ENCODE data around the gene GPR156. TPM values are rescaled to one million over a fixed set of nuclear protein-coding genes. Genes with fewer than 3 reads are reported as not detected.

Gene GPR156
- total RNA-seq, 2 donors from 2014 or later = 0.46 to 3.0 TPM

DNA sequence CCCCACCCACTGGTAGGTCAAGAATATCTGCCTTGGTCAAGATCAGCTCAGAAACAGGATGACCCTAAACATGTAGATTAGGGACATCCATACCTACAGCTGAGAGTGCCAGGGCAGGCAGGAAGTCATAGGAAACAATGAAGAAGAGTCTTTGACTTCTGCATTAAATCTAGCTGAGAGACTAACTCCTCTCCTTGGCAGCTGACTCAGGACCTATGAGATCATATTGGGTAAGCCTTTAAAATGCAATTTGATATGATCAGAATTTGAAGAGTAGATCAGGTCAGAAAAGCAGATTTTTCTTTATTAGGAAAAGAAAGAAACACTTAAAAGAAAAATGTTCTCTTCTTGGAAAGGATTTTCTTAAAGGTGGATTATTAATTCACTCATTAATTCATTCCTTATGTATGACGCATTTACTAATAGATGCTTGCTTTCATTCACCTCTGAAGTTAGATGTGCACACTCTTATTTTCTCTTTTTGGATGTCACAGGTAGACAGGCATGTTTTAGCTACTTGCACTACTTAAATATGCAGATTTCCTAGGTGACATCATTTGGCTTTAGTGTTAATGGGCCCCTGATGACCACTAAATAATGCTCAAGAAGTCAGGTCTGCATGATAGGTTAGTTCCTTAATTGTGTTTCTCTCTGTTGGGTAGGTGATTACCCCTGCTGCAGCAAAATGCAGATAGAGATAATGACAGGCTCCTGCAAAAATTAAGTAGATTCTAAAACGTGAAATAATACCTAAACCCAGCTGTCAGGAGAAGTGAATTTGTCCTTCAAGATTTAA, 155.1 kb downstream of the GPR156 start:
- H3K4me3 ChIP-seq = no peak overlapping the region
- H3K9me3 ChIP-seq = no peaks in the 10 kb centered on the region
- H3K27ac ChIP-seq = no peak overlapping the region
- H3K27me3 ChIP-seq (replicated peaks; ENCODE audit: insufficient read depth) = no peaks in the 10 kb centered on the region
- no peaks in the 10 kb centered on the region for H3K4me1 ChIP-seq (replicated peaks)
- H3K36me3 ChIP-seq = no peaks in the 10 kb centered on the region
- no peak for DNase-seq (ENCODE audit: low spot score)
- WGBS = 88% methylated on average over 2 of the region's 2 CpGs
- intact Hi-C loops (cut with DNase I) = no loop called here
- no peak for TF ChIP-seq POLR2AphosphoS5 (IDR thresholded peaks at IDR 0.05)
- TF ChIP-seq POLR2A (IDR thresholded peaks at IDR 0.05) = no peak
- TF ChIP-seq, protein P1, sequence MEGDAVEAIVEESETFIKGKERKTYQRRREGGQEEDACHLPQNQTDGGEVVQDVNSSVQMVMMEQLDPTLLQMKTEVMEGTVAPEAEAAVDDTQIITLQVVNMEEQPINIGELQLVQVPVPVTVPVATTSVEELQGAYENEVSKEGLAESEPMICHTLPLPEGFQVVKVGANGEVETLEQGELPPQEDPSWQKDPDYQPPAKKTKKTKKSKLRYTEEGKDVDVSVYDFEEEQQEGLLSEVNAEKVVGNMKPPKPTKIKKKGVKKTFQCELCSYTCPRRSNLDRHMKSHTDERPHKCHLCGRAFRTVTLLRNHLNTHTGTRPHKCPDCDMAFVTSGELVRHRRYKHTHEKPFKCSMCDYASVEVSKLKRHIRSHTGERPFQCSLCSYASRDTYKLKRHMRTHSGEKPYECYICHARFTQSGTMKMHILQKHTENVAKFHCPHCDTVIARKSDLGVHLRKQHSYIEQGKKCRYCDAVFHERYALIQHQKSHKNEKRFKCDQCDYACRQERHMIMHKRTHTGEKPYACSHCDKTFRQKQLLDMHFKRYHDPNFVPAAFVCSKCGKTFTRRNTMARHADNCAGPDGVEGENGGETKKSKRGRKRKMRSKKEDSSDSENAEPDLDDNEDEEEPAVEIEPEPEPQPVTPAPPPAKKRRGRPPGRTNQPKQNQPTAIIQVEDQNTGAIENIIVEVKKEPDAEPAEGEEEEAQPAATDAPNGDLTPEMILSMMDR (IDR thresholded peaks at IDR 0.05) = no peak

DNA sequence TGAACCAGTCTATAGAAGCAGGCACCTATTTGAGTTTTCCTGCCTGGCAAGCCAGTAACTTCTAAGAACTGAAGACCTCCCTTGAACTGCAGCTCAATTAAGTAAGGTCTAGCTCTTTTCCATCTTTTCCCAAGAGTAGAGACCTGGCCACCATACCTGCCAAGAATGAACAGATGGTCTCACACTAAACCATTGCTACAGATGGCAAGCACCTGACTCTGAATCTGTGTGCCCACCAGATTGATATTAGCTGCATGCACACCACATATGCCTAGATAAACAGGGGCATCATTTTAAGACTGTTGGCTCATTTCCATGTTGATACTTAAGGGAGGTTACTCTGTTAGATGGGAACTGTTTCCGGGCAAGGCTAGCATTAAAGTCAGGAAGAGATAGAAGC, 156.0 kb downstream of the GPR156 start:
- no peak overlapping the region for H3K4me3 ChIP-seq
- WGBS = 93% methylated on average over 1 of the region's 1 CpG
- DNase-seq (ENCODE audit: low spot score) = no peak
- intact Hi-C loops (cut with DNase I) = no loop called here
- H3K9me3 ChIP-seq = no peaks in the 10 kb centered on the region
- TF ChIP-seq POLR2A (IDR thresholded peaks at IDR 0.05) (no peak), POLR2AphosphoS5 (IDR thresholded peaks at IDR 0.05) (no peak)
- TF ChIP-seq, protein P1 (IDR thresholded peaks at IDR 0.05) = no peak
- no peaks in the 10 kb centered on the region for H3K4me1 ChIP-seq (replicated peaks)
- no peaks in the 10 kb centered on the region for H3K36me3 ChIP-seq
- no peaks in the 10 kb centered on the region for H3K27me3 ChIP-seq (replicated peaks; ENCODE audit: insufficient read depth)
- no peak overlapping the region for H3K27ac ChIP-seq

DNA sequence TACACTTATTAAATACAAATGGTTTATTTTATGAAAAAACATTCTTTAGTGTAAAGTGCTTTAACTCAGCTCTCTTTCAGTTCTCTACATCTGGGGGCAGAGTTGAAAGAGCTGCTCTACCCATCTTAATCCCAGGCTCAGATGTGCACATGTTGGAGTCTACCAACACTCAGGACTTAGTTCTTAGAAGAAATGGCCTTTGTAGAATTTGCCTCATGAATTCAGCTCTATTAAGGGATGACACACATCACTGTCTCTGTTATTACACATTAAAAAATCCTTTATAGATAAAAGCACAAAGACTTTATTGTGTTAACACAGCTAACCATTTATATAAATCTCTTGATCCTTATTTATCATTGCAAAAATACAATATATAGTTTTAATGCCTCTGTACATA, 159.0 kb downstream of the GPR156 start:
- intact Hi-C loops (cut with DNase I) = no loop called here
- Histone ChIP-seq H3K9me3 (no peaks in the 10 kb centered on the region), H3K4me1 (replicated peaks) (no peaks in the 10 kb centered on the region), H3K36me3 (no peaks in the 10 kb centered on the region), H3K27ac (no peak overlapping the region), H3K27me3 (replicated peaks; ENCODE audit: insufficient read depth) (no peaks in the 10 kb centered on the region), H3K4me3 (no peak overlapping the region)
- TF ChIP-seq POLR2A (IDR thresholded peaks at IDR 0.05) (no peak), POLR2AphosphoS5 (IDR thresholded peaks at IDR 0.05) (no peak)
- TF ChIP-seq, protein P1 (IDR thresholded peaks at IDR 0.05) = no peak
- no peak for DNase-seq (ENCODE audit: low spot score)

DNA sequence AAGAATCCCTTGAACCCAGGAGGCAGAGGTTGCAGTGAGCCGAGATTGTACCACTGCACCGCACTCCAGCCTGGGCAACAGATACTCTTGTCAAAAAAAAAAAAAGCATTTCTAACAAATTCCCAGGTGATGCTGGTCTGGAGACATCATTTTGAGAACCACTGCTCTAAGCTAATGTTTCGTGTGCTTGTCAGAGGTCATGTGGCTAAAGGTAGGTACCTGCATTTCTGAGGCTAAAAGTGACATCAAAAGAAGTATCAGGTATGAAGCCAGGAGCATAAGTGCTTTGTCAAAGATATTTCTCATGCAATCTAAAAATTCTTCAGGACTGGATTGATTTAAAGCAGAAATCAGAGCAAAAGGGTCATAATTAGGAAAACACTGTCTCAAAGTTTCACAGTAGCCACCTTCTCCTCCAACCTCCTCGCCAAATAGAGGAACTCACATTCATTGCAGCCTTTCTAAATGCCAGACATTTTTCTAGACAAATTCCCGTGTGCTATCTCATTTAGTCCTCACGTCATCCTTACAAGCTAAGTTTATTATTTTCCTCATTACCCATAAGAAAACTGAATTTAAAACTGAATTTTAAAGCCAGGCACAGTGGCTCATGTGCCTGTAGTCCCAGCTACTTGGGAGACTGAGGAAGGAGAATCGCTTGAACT, 165.0 kb downstream of the GPR156 start:
- Histone ChIP-seq H3K27me3 (replicated peaks; ENCODE audit: insufficient read depth) (no peaks in the 10 kb centered on the region), H3K27ac (no peak overlapping the region), H3K9me3 (no peaks in the 10 kb centered on the region), H3K36me3 (no peaks in the 10 kb centered on the region), H3K4me1 (replicated peaks) (no peaks in the 10 kb centered on the region), H3K4me3 (no peak overlapping the region)
- no peak for DNase-seq (ENCODE audit: low spot score)
- intact Hi-C loops (cut with DNase I) = no loop called here
- WGBS = 85% methylated on average over 7 of the region's 7 CpGs
- TF ChIP-seq POLR2AphosphoS5 (IDR thresholded peaks at IDR 0.05) (no peak), POLR2A (IDR thresholded peaks at IDR 0.05) (no peak)

Small RNAs within 50 kb of the gene (small RNA-seq; reads per million reads assigned to genes)
- gene RF00019 = 0 reads per million in 2 donors
- gene RN7SL397P = 0 reads per million in 2 donors

Other genes with a start within 250 kb of the GPR156 start
- gene GSK3B, start 190.8 kb downstream of the GPR156 start, total RNA-seq = 10 to 100 TPM; 36.7 to 47.9 TPM
- 10 to 100 TPM; 26.0 to 34.9 TPM for gene LRRC58, start 64.1 kb upstream of the GPR156 start, total RNA-seq
- gene FSTL1, start 165.8 kb upstream of the GPR156 start, total RNA-seq = 100 to 1,000 TPM; 212 to 265 TPM